ENCODE measurements around the gene INPP5J. TPM values are rescaled to one million over a fixed set of nuclear protein-coding genes. Genes with fewer than 3 reads are reported as not detected.
"Not testable (repeated sequence)": the region's sequence is repeated elsewhere in the genome, so short reads cannot be mapped to it uniquely, and the experiment has no call there.

INPP5J gene
- total RNA-seq, 1 donor from 2014 or later: 0.20 TPM

GRCh38 chr22:31102441-31103081 lies 20.2 kb upstream of the INPP5J start:
- no peak for DNase-seq (ENCODE audit: low read depth, low spot score)

- no peak for DNase-seq (ENCODE audit: low read depth, low spot score)
Observed at GRCh38 chr22:31103111-31103510, 19.7 kb upstream of the INPP5J start.

- no peak for DNase-seq (ENCODE audit: low read depth, low spot score)
Observed at GRCh38 chr22:31103899-31104694, 18.7 kb upstream of the INPP5J start.

- DNase-seq (ENCODE audit: low read depth, low spot score): no peak
Observed at GRCh38 chr22:31104869-31105268, 17.9 kb upstream of the INPP5J start.

- no peak for DNase-seq (ENCODE audit: low read depth, low spot score)
Observed at GRCh38 chr22:31105282-31105929, 17.4 kb upstream of the INPP5J start.

GRCh38 chr22:31106001-31106571 lies 16.7 kb upstream of the INPP5J start:
- DNase-seq (ENCODE audit: low read depth, low spot score): no peak

- DNase-seq (ENCODE audit: low read depth, low spot score): no peak
Observed at GRCh38 chr22:31106731-31107177, 16.0 kb upstream of the INPP5J start.

GRCh38 chr22:31107178-31107893 lies 15.4 kb upstream of the INPP5J start, which contains the start of gene SELENOM:
Gene SELENOM, minus strand, starts transcription at chr22:31107568. Its CDS starts 63 bp downstream, at chr22:31107505.
- peak; percentile 93 for DNase-seq (ENCODE audit: low read depth, low spot score)

- DNase-seq (ENCODE audit: low read depth, low spot score): no peak
Observed at GRCh38 chr22:31107894-31108218, 14.9 kb upstream of the INPP5J start.

GRCh38 chr22:31112547-31113091 lies 10.1 kb upstream of the INPP5J start:
- not testable (repeated sequence) for DNase-seq (ENCODE audit: low read depth, low spot score)

- DNase-seq (ENCODE audit: low read depth, low spot score): no peak
Observed at GRCh38 chr22:31118046-31118820, 4.5 kb upstream of the INPP5J start.

- DNase-seq (ENCODE audit: low read depth, low spot score): no peak
Observed at GRCh38 chr22:31119026-31119717, 3.6 kb upstream of the INPP5J start.

GRCh38 chr22:31120230-31120629 lies 2.5 kb upstream of the INPP5J start:
- DNase-seq (ENCODE audit: low read depth, low spot score): no peak

GRCh38 chr22:31120642-31121041 lies 2.1 kb upstream of the INPP5J start:
- DNase-seq (ENCODE audit: low read depth, low spot score): no peak

- no peak for DNase-seq (ENCODE audit: low read depth, low spot score)
Observed at GRCh38 chr22:31121403-31121802, 1.4 kb upstream of the INPP5J start.

GRCh38 chr22:31122196-31122531 lies 602 bp upstream of the INPP5J start:
- DNase-seq (ENCODE audit: low read depth, low spot score): no peak

GRCh38 chr22:31123292-31123602 lies 481 bp downstream of the INPP5J start:
- DNase-seq (ENCODE audit: low read depth, low spot score): no peak

GRCh38 chr22:31124290-31124689 lies 1.5 kb downstream of the INPP5J start:
- DNase-seq (ENCODE audit: low read depth, low spot score): no peak

GRCh38 chr22:31124811-31125465 lies 2.2 kb downstream of the INPP5J start:
- no peak for DNase-seq (ENCODE audit: low read depth, low spot score)
